HG02884 (cell line): ENCODE measurements around the gene ANO10.
"Not testable (repeated sequence)": the region's sequence is repeated elsewhere in the genome, so short reads cannot be mapped to it uniquely, and the experiment has no call there.

Experiments used
- ATAC-seq: cut with Tn5 transposase; IDR thresholded peaks from one replicate; pipeline ENCODE4 v1.9.1; 2021; ENCODE audit warnings: mild to moderate bottlenecking, moderate library complexity; ENCODE audit not compliant: unreplicated experiment

Gene ANO10

GRCh38 chr3:43621656-43622432 lies at the start of gene ANO10:
ANO10 (minus strand) TSS chr3:43622011; CDS start chr3:43605852, 16,159 bp downstream.
- peak; percentile 94 for ATAC-seq

GRCh38 chr3:43670635-43671522 lies 49.1 kb upstream of the ANO10 start:
- ATAC-seq: no peak

GRCh38 chr3:43665011-43665410 lies 43.2 kb upstream of the ANO10 start:
- ATAC-seq: not testable (repeated sequence)

- ATAC-seq: not testable (repeated sequence)
Measured at GRCh38 chr3:43661376-43661775, 39.6 kb upstream of the ANO10 start.

- ATAC-seq: no peak
Measured at GRCh38 chr3:43659250-43659880, 37.6 kb upstream of the ANO10 start.

GRCh38 chr3:43656390-43656789 lies 34.6 kb upstream of the ANO10 start:
- not testable (repeated sequence) for ATAC-seq

GRCh38 chr3:43650345-43650744 lies 28.5 kb upstream of the ANO10 start:
- no peak for ATAC-seq

- no peak for ATAC-seq
Measured at GRCh38 chr3:43649365-43649968, 27.7 kb upstream of the ANO10 start.

GRCh38 chr3:43648957-43649356 lies 27.1 kb upstream of the ANO10 start:
- ATAC-seq: no peak

- no peak for ATAC-seq
Measured at GRCh38 chr3:43647331-43648166, 25.7 kb upstream of the ANO10 start.

GRCh38 chr3:43644443-43644842 lies 22.6 kb upstream of the ANO10 start:
- ATAC-seq: no peak

GRCh38 chr3:43641306-43642114 lies 19.7 kb upstream of the ANO10 start:
- no peak for ATAC-seq

- no peak for ATAC-seq
Measured at GRCh38 chr3:43640681-43641080, 18.9 kb upstream of the ANO10 start.

- ATAC-seq: no peak
Measured at GRCh38 chr3:43638594-43639447, 17.0 kb upstream of the ANO10 start.

- ATAC-seq: no peak
Measured at GRCh38 chr3:43637702-43638101, 15.9 kb upstream of the ANO10 start.

GRCh38 chr3:43632986-43633385 lies 11.2 kb upstream of the ANO10 start:
- ATAC-seq: no peak

- ATAC-seq: no peak
Measured at GRCh38 chr3:43632269-43632733, 10.5 kb upstream of the ANO10 start.

- ATAC-seq: no peak
Measured at GRCh38 chr3:43629741-43630140, 7.9 kb upstream of the ANO10 start.
